ENCODE results near the gene GRIK4.

- TF ChIP-seq CTCF (conservative IDR thresholded peaks at IDR 0.05; ENCODE audit: low read depth, low read length) (no peak), MAFK (IDR thresholded peaks at IDR 0.05; ENCODE audit: low read depth, low read length) (no peak), MXI1 (IDR thresholded peaks at IDR 0.05; ENCODE audit: borderline replicate concordance, low read depth, low read length) (no peak)
Measured at GRCh38 chr11:120938260-120938659, 426.7 kb downstream of the GRIK4 start.
